HG03135 (cell line): ENCODE data around the gene ASTN2.
"Not testable (repeated sequence)": the region's sequence is repeated elsewhere in the genome, so short reads cannot be mapped to it uniquely, and the experiment has no call there.

Experiments used
- ATAC-seq: cut with Tn5 transposase; IDR thresholded peaks from one replicate; pipeline ENCODE4 v1.9.1; 2021; ENCODE audit warnings: mild to moderate bottlenecking, moderate library complexity; ENCODE audit not compliant: unreplicated experiment

ASTN2 gene

GRCh38 chr9:117081641-117082317, 333.1 kb downstream of the ASTN2 start:
- no peak for ATAC-seq

GRCh38 chr9:117080765-117081390, 334.0 kb downstream of the ASTN2 start:
- no peak for ATAC-seq

GRCh38 chr9:117076571-117077290, 338.1 kb downstream of the ASTN2 start:
- ATAC-seq = no peak

GRCh38 chr9:117075636-117076035, 339.2 kb downstream of the ASTN2 start:
- ATAC-seq = no peak

- ATAC-seq = no peak
Measured at GRCh38 chr9:117074784-117075520, 339.9 kb downstream of the ASTN2 start.

GRCh38 chr9:117074342-117074662, 340.6 kb downstream of the ASTN2 start:
- no peak for ATAC-seq

GRCh38 chr9:117073539-117074341, 341.1 kb downstream of the ASTN2 start:
- no peak for ATAC-seq

- ATAC-seq = no peak
Measured at GRCh38 chr9:117073071-117073470, 341.8 kb downstream of the ASTN2 start.

- ATAC-seq = no peak
Measured at GRCh38 chr9:117072216-117072615, 342.6 kb downstream of the ASTN2 start.

- ATAC-seq = not testable (repeated sequence)
Measured at GRCh38 chr9:117071673-117072207, 343.1 kb downstream of the ASTN2 start.

GRCh38 chr9:117063721-117064471, 351.0 kb downstream of the ASTN2 start:
- no peak for ATAC-seq

GRCh38 chr9:117060963-117061362, 353.9 kb downstream of the ASTN2 start:
- ATAC-seq = no peak

- no peak for ATAC-seq
Measured at GRCh38 chr9:117050007-117050406, 364.9 kb downstream of the ASTN2 start.

GRCh38 chr9:117046666-117047327, 368.1 kb downstream of the ASTN2 start:
- ATAC-seq = no peak

GRCh38 chr9:117044241-117044640, 370.6 kb downstream of the ASTN2 start:
- no peak for ATAC-seq

GRCh38 chr9:117043159-117043558, 371.7 kb downstream of the ASTN2 start:
- no peak for ATAC-seq

GRCh38 chr9:117035546-117035945, 379.3 kb downstream of the ASTN2 start:
- no peak for ATAC-seq

GRCh38 chr9:117034866-117035265, 380.0 kb downstream of the ASTN2 start:
- ATAC-seq = no peak

- ATAC-seq = no peak
Measured at GRCh38 chr9:117030254-117030768, 384.5 kb downstream of the ASTN2 start.
